Measurements from ENCODE around the gene GARIN1A. TPM values are rescaled to one million over a fixed set of nuclear protein-coding genes. Genes with fewer than 3 reads are reported as not detected.

GARIN1A gene
- total and polyA plus RNA-seq, 5 donors, result 1.5 to 5.0 (median 2.5) TPM

- Histone ChIP-seq H3K27me3 (ENCODE audit: control insufficient read depth, insufficient read depth) (no peaks in the 10 kb centered on the region), H3K4me1 (ENCODE audit: control insufficient read depth, insufficient read depth, low read length) (peaks cover 1% of the 10 kb centered on the region), H3K4me3 (ENCODE audit: low read length) (no peak overlapping the region), H3K9me3 (ENCODE audit: control insufficient read depth, low read length) (no peaks in the 10 kb centered on the region), H3K27ac (ENCODE audit: low read length) (no peak overlapping the region)
- DNase-seq, result no peak
- intact Hi-C loops (cut with DNase I), result no loop called here
- ATAC-seq, result no peak
- WGBS, result 83% methylated on average over 1 of the region's 1 CpG
These were observed 27.8 kb downstream of the GARIN1A start for GRCh38 chr7:128699895-128700294.

GRCh38 chr7:128701062-128701785 lies 29.1 kb downstream of the GARIN1A start:
- no peak for ATAC-seq
- WGBS, result 87% methylated on average over 6 of the region's 6 CpGs
- Histone ChIP-seq H3K9me3 (ENCODE audit: control insufficient read depth, low read length) (no peaks in the 10 kb centered on the region), H3K4me1 (ENCODE audit: control insufficient read depth, insufficient read depth, low read length) (peaks cover 1% of the 10 kb centered on the region), H3K27me3 (ENCODE audit: control insufficient read depth, insufficient read depth) (no peaks in the 10 kb centered on the region), H3K27ac (ENCODE audit: low read length) (no peak overlapping the region), H3K4me3 (ENCODE audit: low read length) (no peak overlapping the region)
- intact Hi-C loops (cut with DNase I), result no loop called here
- no peak for DNase-seq

- Histone ChIP-seq H3K4me1 (ENCODE audit: control insufficient read depth, insufficient read depth, low read length) (peaks cover 1% of the 10 kb centered on the region), H3K9me3 (ENCODE audit: control insufficient read depth, low read length) (no peaks in the 10 kb centered on the region), H3K27ac (ENCODE audit: low read length) (no peak overlapping the region), H3K4me3 (ENCODE audit: low read length) (no peak overlapping the region), H3K27me3 (ENCODE audit: control insufficient read depth, insufficient read depth) (no peaks in the 10 kb centered on the region)
- DNase-seq, result no peak
- intact Hi-C loops (cut with DNase I), result no loop called here
- WGBS, result 46% methylated on average over 7 of the region's 7 CpGs
- ATAC-seq, result no peak
These were observed 31.6 kb downstream of the GARIN1A start for GRCh38 chr7:128703609-128704241.

GRCh38 chr7:128705891-128706333 lies 33.8 kb downstream of the GARIN1A start:
- ATAC-seq, result peak in 1 of 2 donors; percentile 50
- Histone ChIP-seq H3K9me3 (ENCODE audit: control insufficient read depth, low read length) (no peaks in the 10 kb centered on the region), H3K4me1 (ENCODE audit: control insufficient read depth, insufficient read depth, low read length) (peaks cover 1% of the 10 kb centered on the region), H3K27me3 (ENCODE audit: control insufficient read depth, insufficient read depth) (no peaks in the 10 kb centered on the region), H3K4me3 (ENCODE audit: low read length) (no peak overlapping the region), H3K27ac (ENCODE audit: low read length) (no peak overlapping the region)
- DNase-seq, result no peak
- 58% methylated on average over 3 of the region's 3 CpGs for WGBS
- intact Hi-C loops (cut with DNase I), result no loop called here

- no peak for DNase-seq
- Histone ChIP-seq H3K27me3 (ENCODE audit: control insufficient read depth, insufficient read depth) (no peaks in the 10 kb centered on the region), H3K4me1 (ENCODE audit: control insufficient read depth, insufficient read depth, low read length) (peaks cover 1% of the 10 kb centered on the region), H3K4me3 (ENCODE audit: low read length) (no peak overlapping the region), H3K9me3 (ENCODE audit: control insufficient read depth, low read length) (no peaks in the 10 kb centered on the region), H3K27ac (ENCODE audit: low read length) (no peak overlapping the region)
- ATAC-seq, result no peak
- intact Hi-C loops (cut with DNase I), result no loop called here
- WGBS, result 80% methylated on average over 1 of the region's 1 CpG
These were observed 35.7 kb downstream of the GARIN1A start for GRCh38 chr7:128707752-128708151.

DNA sequence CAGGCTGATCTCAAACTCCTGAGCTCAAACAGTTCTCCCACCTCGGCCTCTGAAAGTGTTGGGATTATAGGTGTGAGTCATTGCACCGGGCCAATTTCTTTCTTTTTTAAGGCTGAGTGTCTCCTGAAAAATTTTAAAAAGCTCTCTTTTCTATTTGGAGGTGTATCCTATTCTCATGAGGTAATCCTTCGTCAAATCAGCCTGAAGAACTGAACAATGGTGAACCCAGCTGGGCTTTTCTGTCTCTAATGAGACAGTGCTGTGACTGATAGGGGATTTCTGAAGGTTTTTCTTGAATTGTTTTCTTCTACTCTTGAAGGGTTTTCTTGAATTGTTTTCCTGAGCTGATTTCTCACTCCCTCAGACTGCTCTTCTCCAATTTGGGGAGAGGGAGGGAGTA lies 36.1 kb downstream of the GARIN1A start:
- H3K9me3 ChIP-seq (ENCODE audit: control insufficient read depth, low read length), result no peaks in the 10 kb centered on the region
- WGBS, result 91% methylated on average over 3 of the region's 3 CpGs
- intact Hi-C loops (cut with DNase I), result no loop called here
- peaks cover 1% of the 10 kb centered on the region for H3K4me1 ChIP-seq (ENCODE audit: control insufficient read depth, insufficient read depth, low read length)
- ATAC-seq (no peak), DNase-seq (no peak)
- H3K27me3 ChIP-seq (ENCODE audit: control insufficient read depth, insufficient read depth), result no peaks in the 10 kb centered on the region
- H3K27ac ChIP-seq (ENCODE audit: low read length), result no peak overlapping the region
- H3K4me3 ChIP-seq (ENCODE audit: low read length), result no peak overlapping the region

- WGBS, result 84% methylated on average over 3 of the region's 3 CpGs
- Histone ChIP-seq H3K27me3 (ENCODE audit: control insufficient read depth, insufficient read depth) (no peaks in the 10 kb centered on the region), H3K9me3 (ENCODE audit: control insufficient read depth, low read length) (no peaks in the 10 kb centered on the region), H3K27ac (ENCODE audit: low read length) (no peak overlapping the region), H3K4me3 (ENCODE audit: low read length) (no peak overlapping the region), H3K4me1 (ENCODE audit: control insufficient read depth, insufficient read depth, low read length) (peaks cover under 1% of the 10 kb centered on the region)
- DNase-seq, result no peak
- intact Hi-C loops (cut with DNase I), result no loop called here
- ATAC-seq, result no peak
These were observed 36.7 kb downstream of the GARIN1A start for GRCh38 chr7:128708824-128709223.

DNA sequence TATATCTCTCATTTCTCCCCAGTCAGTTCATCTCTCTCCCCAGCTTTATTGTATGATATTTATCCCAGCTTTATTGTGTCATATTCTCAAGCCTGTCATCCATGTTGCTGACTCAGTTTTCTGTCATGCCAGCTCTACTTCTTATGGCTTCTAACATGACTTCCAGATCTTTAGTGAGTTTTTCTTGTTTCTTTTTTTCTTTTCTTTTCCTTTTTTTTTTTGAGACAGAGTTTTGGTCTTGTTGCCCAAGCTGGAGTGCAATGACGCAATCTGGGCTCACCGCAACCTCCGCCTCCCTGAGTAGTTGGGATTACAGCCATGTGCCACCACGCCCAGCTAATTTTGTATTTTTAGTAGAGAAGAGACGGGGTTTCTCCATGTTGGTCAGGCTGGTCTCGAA lies 38.4 kb downstream of the GARIN1A start:
- 88% methylated on average over 6 of the region's 6 CpGs for WGBS
- no peak overlapping the region for H3K4me3 ChIP-seq (ENCODE audit: low read length)
- no peak overlapping the region for H3K27ac ChIP-seq (ENCODE audit: low read length)
- H3K9me3 ChIP-seq (ENCODE audit: control insufficient read depth, low read length), result no peaks in the 10 kb centered on the region
- intact Hi-C loops (cut with DNase I), result no loop called here
- no peaks in the 10 kb centered on the region for H3K4me1 ChIP-seq (ENCODE audit: control insufficient read depth, insufficient read depth, low read length)
- no peak for DNase-seq
- H3K27me3 ChIP-seq (ENCODE audit: control insufficient read depth, insufficient read depth), result no peaks in the 10 kb centered on the region
- no peak for ATAC-seq

DNA sequence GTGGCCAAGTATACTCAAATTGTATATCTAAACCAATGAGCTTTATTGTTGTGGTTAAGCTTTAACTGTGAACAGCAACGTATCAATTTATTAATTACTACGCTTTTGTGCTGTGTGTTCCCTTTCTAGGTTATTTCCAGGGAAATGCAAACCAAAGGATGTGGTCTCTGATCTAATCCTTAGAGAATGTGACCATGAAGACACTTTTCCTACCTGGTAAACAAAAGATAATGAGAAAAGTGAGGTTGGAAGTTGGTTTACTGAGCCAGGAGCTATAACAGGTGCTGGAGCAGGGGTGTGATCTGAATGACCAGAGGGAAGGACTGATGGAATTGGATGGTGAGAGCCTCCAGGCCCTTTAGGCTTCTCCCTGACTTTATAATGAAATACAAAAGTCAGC lies 41.7 kb downstream of the GARIN1A start:
- no peak for ATAC-seq
- Histone ChIP-seq H3K27me3 (ENCODE audit: control insufficient read depth, insufficient read depth) (no peaks in the 10 kb centered on the region), H3K4me1 (ENCODE audit: control insufficient read depth, insufficient read depth, low read length) (no peaks in the 10 kb centered on the region), H3K9me3 (ENCODE audit: control insufficient read depth, low read length) (no peaks in the 10 kb centered on the region), H3K27ac (ENCODE audit: low read length) (no peak overlapping the region), H3K4me3 (ENCODE audit: low read length) (no peak overlapping the region)
- intact Hi-C loops (cut with DNase I), result no loop called here
- 86% methylated on average over 2 of the region's 2 CpGs for WGBS
- DNase-seq, result no peak

- Histone ChIP-seq H3K9me3 (ENCODE audit: control insufficient read depth, low read length) (no peaks in the 10 kb centered on the region), H3K27ac (ENCODE audit: low read length) (no peak overlapping the region), H3K4me3 (ENCODE audit: low read length) (no peak overlapping the region), H3K4me1 (ENCODE audit: control insufficient read depth, insufficient read depth, low read length) (no peaks in the 10 kb centered on the region), H3K27me3 (ENCODE audit: control insufficient read depth, insufficient read depth) (no peaks in the 10 kb centered on the region)
- intact Hi-C loops (cut with DNase I), result no loop called here
- no peak for DNase-seq
- 60% methylated on average over 8 of the region's 8 CpGs for WGBS
- peak; percentile 45 to 72 for ATAC-seq
These were observed 42.8 kb downstream of the GARIN1A start for GRCh38 chr7:128714701-128715495.

DNA sequence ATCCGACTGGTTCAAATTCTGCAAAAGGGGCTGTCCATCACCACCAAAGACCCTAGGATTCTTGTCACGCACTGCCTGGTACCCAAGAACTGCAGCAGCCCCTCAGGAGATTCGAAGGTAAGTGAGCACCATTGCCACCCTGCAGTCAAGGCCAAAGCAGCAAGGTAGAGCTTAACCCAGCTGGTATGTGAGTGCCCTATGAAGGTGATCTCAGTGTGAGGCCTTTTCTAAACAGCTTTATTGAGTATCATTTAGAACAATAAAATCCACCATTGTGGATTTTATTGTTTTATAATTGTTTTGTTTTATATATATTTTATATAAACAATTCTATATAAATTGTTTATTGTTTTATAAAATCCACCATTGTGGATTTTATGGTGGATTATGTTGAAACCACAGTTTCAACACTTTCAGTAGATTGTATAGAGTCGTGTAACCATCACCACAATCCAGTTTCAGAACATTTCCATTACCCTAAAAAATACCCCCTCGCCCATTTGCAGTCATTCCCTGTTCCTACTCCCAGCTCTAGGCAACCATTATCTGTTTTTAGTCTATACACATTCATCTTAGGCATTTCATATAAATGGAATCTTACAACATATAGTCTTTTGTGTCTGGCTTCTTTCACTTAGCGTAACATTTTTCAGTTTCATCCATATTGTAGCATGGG lies 47.0 kb downstream of the GARIN1A start:
- intact Hi-C loops (cut with DNase I), result no loop called here
- WGBS, result 93% methylated on average over 6 of the region's 6 CpGs

More for the DNA sequence above, 47.0 kb downstream of the GARIN1A start:
- Histone ChIP-seq H3K27me3 (ENCODE audit: control insufficient read depth, insufficient read depth) (no peaks in the 10 kb centered on the region), H3K4me3 (ENCODE audit: low read length) (no peak overlapping the region), H3K9me3 (ENCODE audit: control insufficient read depth, low read length) (no peaks in the 10 kb centered on the region), H3K27ac (ENCODE audit: low read length) (no peak overlapping the region), H3K4me1 (ENCODE audit: control insufficient read depth, insufficient read depth, low read length) (no peaks in the 10 kb centered on the region)
- no peak for DNase-seq
- no peak for ATAC-seq

Data from right cardiac atrium (tissue), 5 donors.